BLaER1 (cell line): Measurements from ENCODE around the gene C1orf159.

ENCODE experiments used
- H3K27ac ChIP-seq: shearing (Covaris generic); formaldehyde crosslinking; 2 replicates; pipeline ENCODE4 v1.8.1; 2022
- H3K27me3 ChIP-seq: shearing (Covaris generic); formaldehyde crosslinking; 2 replicates; pipeline ENCODE4 v1.8.1; 2022
- H3K36me3 ChIP-seq: shearing (Covaris generic); formaldehyde crosslinking; 2 replicates; pipeline ENCODE4 v1.8.1; 2022
- H3K4me1 ChIP-seq: shearing (Covaris generic); formaldehyde crosslinking; 2 replicates; pipeline ENCODE4 v1.8.1; 2022
- H3K4me2 ChIP-seq: shearing (Covaris generic); formaldehyde crosslinking; 2 replicates; pipeline ENCODE4 v1.8.1; 2022
- H3K4me3 ChIP-seq: shearing (Covaris generic); formaldehyde crosslinking; 2 replicates; pipeline ENCODE4 v1.8.1; 2022
- H3K9ac ChIP-seq: shearing (Covaris generic); formaldehyde crosslinking; 2 replicates; pipeline ENCODE4 v1.8.1; 2022
- H3K9me3 ChIP-seq: shearing (Covaris generic); formaldehyde crosslinking; 2 replicates; pipeline ENCODE4 v1.8.1; 2022
- H4K20me1 ChIP-seq: shearing (Covaris generic); formaldehyde crosslinking; 2 replicates; pipeline ENCODE4 v1.8.1; 2022
- Cebpa-rat ChIP-seq: shearing (Covaris generic); IDR thresholded peaks from 2 replicates; pipeline ENCODE4 v1.8.1; 2022

The C1orf159 gene

DNA sequence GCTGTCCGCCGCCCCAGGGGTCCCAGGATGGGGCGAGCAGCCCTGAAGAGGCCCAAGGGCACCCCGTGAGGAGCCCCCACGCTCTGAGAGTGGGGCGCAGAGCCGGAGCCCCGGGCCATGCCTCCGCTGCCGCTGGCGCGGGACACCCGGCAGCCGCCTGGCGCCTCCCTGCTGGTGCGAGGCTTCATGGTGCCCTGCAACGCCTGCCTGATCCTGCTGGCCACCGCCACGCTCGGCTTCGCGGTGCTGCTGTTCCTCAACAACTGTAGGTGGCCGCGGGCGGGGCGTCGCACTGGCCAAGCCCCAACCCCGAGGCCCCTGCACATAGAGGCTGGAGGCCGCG lies 81.5 kb downstream of the C1orf159 start:
- peaks cover 74% of the 10 kb centered on the region for H4K20me1 ChIP-seq
- H3K4me2 ChIP-seq = peak overlapping the region; percentile 85
- peaks cover 16% of the 10 kb centered on the region for H3K27me3 ChIP-seq
- H3K27ac ChIP-seq = no peak overlapping the region
- TF ChIP-seq Cebpa-rat = no peak
- H3K9ac ChIP-seq = peak overlapping the region; percentile 64
- H3K36me3 ChIP-seq = peaks cover 13% of the 10 kb centered on the region; the same call in 1 of the 2 replicates
- H3K9me3 ChIP-seq = no peaks in the 10 kb centered on the region
- peak overlapping the region; percentile 64 for H3K4me3 ChIP-seq
- peaks cover 76% of the 10 kb centered on the region for H3K4me1 ChIP-seq

DNA sequence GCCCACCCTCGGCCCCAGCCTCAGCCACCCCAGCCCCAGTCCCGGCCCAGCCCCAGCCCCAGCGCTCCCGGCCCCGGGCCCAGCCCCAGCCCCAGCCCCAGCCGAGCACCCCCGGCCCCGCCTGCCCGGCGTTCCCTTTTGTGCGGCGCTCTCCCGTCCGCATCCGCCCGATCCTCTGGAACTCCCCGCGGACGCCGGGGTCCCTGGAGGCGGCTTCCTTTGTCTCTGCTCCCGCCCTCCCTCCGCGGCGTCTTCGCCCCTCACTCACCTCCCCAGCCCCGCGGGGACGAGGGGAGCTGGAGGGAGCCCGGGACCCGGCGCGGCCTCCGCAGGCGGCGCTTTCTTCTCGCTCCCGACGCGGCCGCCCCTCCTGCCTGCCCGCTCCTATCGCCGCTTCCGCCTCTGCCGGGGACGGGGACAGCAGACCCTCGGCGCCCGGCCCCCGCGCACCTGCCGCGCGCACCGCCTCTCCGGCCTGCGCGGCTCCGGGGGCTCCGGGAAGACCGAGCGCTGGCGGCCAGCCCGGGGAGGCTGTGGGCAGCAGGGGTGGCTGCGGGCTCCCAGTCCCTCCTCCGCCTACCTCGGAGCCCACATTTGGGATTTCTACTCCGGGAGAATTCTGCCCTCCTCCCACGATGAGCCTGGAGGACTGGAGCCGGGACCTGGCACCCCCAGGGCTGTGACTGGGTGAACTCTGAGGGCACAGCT lies 82.0 kb downstream of the C1orf159 start:
- peaks cover 71% of the 10 kb centered on the region for H3K4me1 ChIP-seq
- no peak for TF ChIP-seq Cebpa-rat
- H3K4me3 ChIP-seq = peak overlapping the region; percentile 64
- peaks cover 70% of the 10 kb centered on the region for H4K20me1 ChIP-seq
- H3K9ac ChIP-seq = peak overlapping the region; percentile 64
- H3K36me3 ChIP-seq = peaks cover 13% of the 10 kb centered on the region; the same call in 1 of the 2 replicates
- peak overlapping the region; percentile 85 for H3K4me2 ChIP-seq
- peaks cover 16% of the 10 kb centered on the region for H3K27me3 ChIP-seq
- no peaks in the 10 kb centered on the region for H3K9me3 ChIP-seq
- H3K27ac ChIP-seq = 0 out of 2 replicates have a peak overlapping the region, but pooled peaks have one; percentile 1

DNA sequence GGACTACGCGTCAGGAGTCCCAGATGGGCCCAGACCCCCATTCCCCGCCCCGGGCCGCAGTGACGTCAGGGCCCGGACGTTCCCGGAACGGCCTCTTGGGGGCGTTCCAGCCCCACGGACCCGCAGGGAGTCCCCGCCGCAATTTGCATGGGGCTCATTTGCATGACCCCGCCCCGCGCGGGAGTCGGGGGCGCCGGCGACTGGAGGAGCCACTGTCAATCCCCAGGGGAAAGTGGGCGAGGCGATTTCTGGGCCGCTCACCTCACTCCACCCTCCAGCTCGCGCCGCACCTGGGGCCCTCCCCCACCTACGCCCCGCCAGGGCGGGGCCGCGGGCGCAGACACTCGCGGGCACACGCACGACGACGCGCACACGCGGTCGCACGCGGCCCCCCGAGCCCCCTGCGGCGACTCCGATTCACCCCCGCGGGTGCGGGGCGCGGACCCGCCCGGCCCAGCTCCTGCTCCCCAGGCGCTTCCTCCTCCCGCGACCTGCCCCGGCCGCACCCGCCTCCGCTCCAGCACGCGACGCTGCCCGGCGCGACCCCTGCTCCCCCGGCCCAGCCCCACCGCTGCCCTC lies 82.8 kb downstream of the C1orf159 start:
- H3K9ac ChIP-seq = peak overlapping the region; percentile 57
- peaks cover 67% of the 10 kb centered on the region for H3K4me1 ChIP-seq
- peaks cover 16% of the 10 kb centered on the region for H3K27me3 ChIP-seq
- peak overlapping the region; percentile 95 for H3K4me2 ChIP-seq
- H4K20me1 ChIP-seq = peaks cover 62% of the 10 kb centered on the region
- H3K27ac ChIP-seq = 0 out of 2 replicates have a peak overlapping the region, but pooled peaks have one; percentile 41
- no peak for TF ChIP-seq Cebpa-rat
- H3K36me3 ChIP-seq = peaks cover 13% of the 10 kb centered on the region; the same call in 1 of the 2 replicates
- peak overlapping the region; percentile 70 for H3K4me3 ChIP-seq
- no peaks in the 10 kb centered on the region for H3K9me3 ChIP-seq

DNA sequence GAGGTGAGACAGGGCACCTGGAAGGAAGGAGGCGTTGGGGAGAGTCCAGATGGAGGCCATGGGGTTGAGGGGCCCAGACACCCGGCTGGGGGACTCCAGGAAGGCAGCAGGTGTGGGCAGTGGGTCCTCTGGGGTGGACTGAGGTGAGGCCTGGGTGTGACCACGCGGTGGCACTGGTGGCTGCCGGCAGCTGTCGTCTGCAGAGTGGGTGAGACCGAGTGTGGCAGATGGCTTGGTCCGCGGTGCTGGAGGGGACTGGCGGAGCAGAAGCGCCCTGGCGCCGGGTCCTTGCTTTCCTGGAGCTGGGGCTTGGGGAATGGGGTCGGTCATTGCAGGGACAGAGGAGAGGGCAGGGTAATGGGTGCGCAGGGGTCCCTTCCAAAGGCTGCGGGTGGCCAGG lies 83.5 kb downstream of the C1orf159 start:
- Histone ChIP-seq H3K4me1 (peaks cover 67% of the 10 kb centered on the region), H3K36me3 (peaks cover 13% of the 10 kb centered on the region; the same call in 1 of the 2 replicates), H3K4me3 (peak overlapping the region; percentile 70), H3K27ac (no peak overlapping the region), H4K20me1 (peaks cover 60% of the 10 kb centered on the region), H3K9ac (0 out of 2 replicates have a peak overlapping the region, but pooled peaks have one; percentile 34), H3K27me3 (peaks cover 16% of the 10 kb centered on the region), H3K4me2 (peak overlapping the region; percentile 95), H3K9me3 (no peaks in the 10 kb centered on the region)
- TF ChIP-seq Cebpa-rat = no peak
